K562 (cell line): Measurements from ENCODE around the gene MCL1. TPM values are rescaled to one million over a fixed set of nuclear protein-coding genes. Genes with fewer than 3 reads are reported as not detected.
A peak's percentile ranks its signal among the peaks of the same experiment; 100 is the strongest.

ENCODE experiments used
- DNMT1 ChIP-seq: fragments of 450-650 bp; IDR thresholded peaks from 2 replicates; pipeline ENCODE4 v1.6.1; 2016; ENCODE audit warnings: antibody characterized with exemption, mild to moderate bottlenecking
- FOS ChIP-seq: IDR thresholded peaks from 3 replicates; pipeline ENCODE4 v1.6.1; 2011; ENCODE audit not compliant: insufficient read length; ENCODE audit errors: extremely low read depth
- FOXA1 ChIP-seq: fragments of 450-650 bp; IDR thresholded peaks from 2 replicates; pipeline ENCODE4 v1.6.1; 2016; ENCODE audit warnings: mild to moderate bottlenecking, borderline replicate concordance
- NCOA6 ChIP-seq: fragments of 450-650 bp; IDR thresholded peaks from 2 replicates; pipeline ENCODE4 v1.6.1; 2017; ENCODE audit warnings: mild to moderate bottlenecking
- NONO ChIP-seq, 2 experiments: fragments of 200-400 bp in 1 of 2; fragments of 450-650 bp in 1 of 2; formaldehyde crosslinking in 1 of 2; IDR thresholded peaks; 2 replicates each; pipeline ENCODE4 v1.6.1; 2017; ENCODE audit warnings: low read depth in 2 of 2, mild to moderate bottlenecking in 2 of 2, moderate library complexity in 2 of 2, low read length in 1 of 2
- NR4A1 ChIP-seq, 2 experiments: fragments of 250-450 bp in 1 of 2; fragments of 450-650 bp in 1 of 2; sonication (Bioruptor Pico) in 1 of 2; IDR thresholded peaks; 2 replicates each; pipeline versions ENCODE4 v1.4.0 to v1.6.1; 2016 to 2020; ENCODE audit warnings: mild to moderate bottlenecking in 2 of 2, missing compliant biosample characterization in 1 of 2, missing genetic modification characterization in 1 of 2, moderate library complexity in 1 of 2
- NUFIP1 ChIP-seq: fragments of 450-650 bp; IDR thresholded peaks from 2 replicates; pipeline ENCODE4 v1.6.1; 2018; ENCODE audit not compliant: partially characterized antibody
- PKNOX1 ChIP-seq: fragments of 450-650 bp; IDR thresholded peaks from 2 replicates; pipeline ENCODE4 v1.6.1; 2016
- SAFB ChIP-seq: fragments of 200-400 bp; formaldehyde crosslinking; IDR thresholded peaks from 2 replicates; pipeline ENCODE4 v1.6.1; 2017; ENCODE audit warnings: low read depth, low read length, borderline replicate concordance
- SMARCA5 ChIP-seq: fragments of 450-650 bp; IDR thresholded peaks from 2 replicates; pipeline ENCODE4 v1.6.1; 2016
- SUPT5H ChIP-seq: fragments of 450-650 bp; IDR thresholded peaks from 2 replicates; pipeline ENCODE4 v1.6.1; 2016
- TCFL5 ChIP-seq: fragments of 250-450 bp; sonication (Bioruptor Pico); conservative IDR thresholded peaks from 2 replicates; pipeline ENCODE4 v1.6.1; 2021; ENCODE audit warnings: mild to moderate bottlenecking, moderate library complexity, matching md5 sums
- TEAD1 ChIP-seq, 2 experiments: fragments of 450-650 bp in 1 of 2; sonication (generic) in 1 of 2; formaldehyde crosslinking; IDR thresholded peaks; 2 replicates each; pipeline versions ENCODE4 v1.4.0 to v1.8.0; 2020 to 2022; ENCODE audit warnings: mild to moderate bottlenecking in 2 of 2, missing genetic modification reagents in 1 of 2
- TEAD2 ChIP-seq: fragments of 450-650 bp; IDR thresholded peaks from 2 replicates; pipeline ENCODE4 v1.6.1; 2016; ENCODE audit warnings: missing genetic modification characterization, control low read depth, missing compliant biosample characterization
- XRCC5 ChIP-seq: fragments of 200-400 bp; formaldehyde crosslinking; IDR thresholded peaks from 2 replicates; pipeline ENCODE4 v1.6.1; 2017; ENCODE audit warnings: low read depth, mild to moderate bottlenecking, low read length
- ZC3H11A ChIP-seq: IDR thresholded peaks from 2 replicates; pipeline ENCODE4 v1.6.1; 2012; ENCODE audit warnings: low read depth, low read length, improper control_type of control experiment
- ZFP36 ChIP-seq: fragments of 150-350 bp; IDR thresholded peaks from 2 replicates; pipeline ENCODE4 v1.6.1; 2018; ENCODE audit warnings: low read length, low read depth; ENCODE audit not compliant: partially characterized antibody
- ZKSCAN8 ChIP-seq: fragments of 200-800 bp; sonication (Bioruptor generic); IDR thresholded peaks from 2 replicates; pipeline ENCODE4 v1.6.1; 2016; ENCODE audit warnings: missing genetic modification characterization, missing compliant biosample characterization
- ZNF134 ChIP-seq: fragments of 250-450 bp; sonication (Bioruptor Pico); conservative IDR thresholded peaks from 2 replicates; pipeline ENCODE4 v1.4.0; 2020
- ZNF224 ChIP-seq: sonication (generic); formaldehyde crosslinking; IDR thresholded peaks from 2 replicates; pipeline ENCODE4 v1.8.0; 2022; ENCODE audit warnings: mild to moderate bottlenecking, missing genetic modification reagents
- ZNF316 ChIP-seq: fragments of 450-650 bp; IDR thresholded peaks from 2 replicates; pipeline ENCODE4 v1.6.1; 2016
- ZNF436 ChIP-seq: fragments of 250-450, 450-650 bp; sonication (Bioruptor Pico); formaldehyde crosslinking; IDR thresholded peaks from 2 replicates; pipeline ENCODE4 v1.7.0; 2020; ENCODE audit warnings: mild to moderate bottlenecking
- polyA plus RNA-seq, 8 experiments: library from polyadenylated mRNA; depleted of rRNA in 4 of 8; stranded (reverse) in 5 of 8; unstranded in 3 of 8; fragments of >200 nt; fragmentation: Nextera tagmentation in 2 of 8; fragmentation: Illumina TruSeq in 1 of 8; extraction: Ambion mirVana in 2 of 8; extraction: Trizol in 1 of 8; gene quantifications; 2 replicates each; pipeline versions ENCODE4 v1.2.1 to v1.2.3, GENCODE V29; 2011 to 2014; ENCODE audit warnings: inconsistent platforms in 1 of 8, missing spikeins in 1 of 8
- total RNA-seq, 7 experiments: library from RNA; depleted of rRNA in 6 of 7; stranded (reverse); fragments of >200 nt in 6 of 7; fragmentation: Illumina TruSeq in 2 of 7; extraction: Trizol in 2 of 7; gene quantifications; 2 replicates each; pipeline versions ENCODE4 v1.2.1 to v1.2.3, GENCODE V29; 2011 to 2021; ENCODE audit warnings: low replicate concordance in 1 of 7
- TF ChIP-seq, protein P1 (sequence below): sonication (generic); formaldehyde crosslinking; IDR thresholded peaks from 2 replicates; pipeline ENCODE4 v1.8.0; 2022; ENCODE audit warnings: mild to moderate bottlenecking, low read depth, missing genetic modification reagents
- TF ChIP-seq, protein P2 (sequence below): fragments of 450-650 bp; IDR thresholded peaks from 2 replicates; pipeline ENCODE4 v1.6.1; 2016; ENCODE audit warnings: mild to moderate bottlenecking
- TF ChIP-seq, protein P3 (sequence below): sonication (generic); formaldehyde crosslinking; IDR thresholded peaks from 2 replicates; pipeline ENCODE4 v1.8.1; 2023; ENCODE audit warnings: mild to moderate bottlenecking, missing genetic modification reagents

The MCL1 gene
- total and polyA plus RNA-seq, 9 of the 15 experiments (the other 6 are each of a cell fraction or from before 2014, with no cell fraction given), result 27.1 to 224 (median 138) TPM

GRCh38 chr1:150553392-150554085, 25.9 kb downstream of the MCL1 start (continued):
- TF ChIP-seq, protein P1, sequence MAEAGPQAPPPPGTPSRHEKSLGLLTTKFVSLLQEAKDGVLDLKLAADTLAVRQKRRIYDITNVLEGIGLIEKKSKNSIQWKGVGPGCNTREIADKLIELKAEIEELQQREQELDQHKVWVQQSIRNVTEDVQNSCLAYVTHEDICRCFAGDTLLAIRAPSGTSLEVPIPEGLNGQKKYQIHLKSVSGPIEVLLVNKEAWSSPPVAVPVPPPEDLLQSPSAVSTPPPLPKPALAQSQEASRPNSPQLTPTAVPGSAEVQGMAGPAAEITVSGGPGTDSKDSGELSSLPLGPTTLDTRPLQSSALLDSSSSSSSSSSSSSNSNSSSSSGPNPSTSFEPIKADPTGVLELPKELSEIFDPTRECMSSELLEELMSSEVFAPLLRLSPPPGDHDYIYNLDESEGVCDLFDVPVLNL (CRISPR knock-in tag), result no peak
- TF ChIP-seq SAFB (no peak), ZNF316 (no peak), ZNF436 (CRISPR knock-in tag) (no peak), SMARCA5 (no peak), NR4A1 (CRISPR knock-in tag; IDR thresholded peaks at IDR 0.05) (no peak), NR4A1 (tag; IDR thresholded peaks at IDR 0.05) (no peak), ZKSCAN8 (CRISPR knock-in tag) (no peak), ZNF134 (no peak), TEAD2 (no peak), TEAD1 (CRISPR knock-in tag; IDR thresholded peaks at IDR 0.05) (no peak), XRCC5 (no peak), NONO (IDR thresholded peaks at IDR 0.05; ENCODE audit: low read depth in 2 of 2, low read length in 1 of 2) (no peak), SUPT5H (peak; percentile 54; the same call in 1 of the 2 replicates), PKNOX1 (no peak), FOS (no peak), DNMT1 (no peak), ZC3H11A (no peak), TCFL5 (CRISPR knock-in tag) (no peak), NCOA6 (no peak), ZNF224 (CRISPR knock-in tag) (no peak), NUFIP1 (no peak), FOXA1 (no peak), ZFP36 (no peak)
- TF ChIP-seq, protein P2, sequence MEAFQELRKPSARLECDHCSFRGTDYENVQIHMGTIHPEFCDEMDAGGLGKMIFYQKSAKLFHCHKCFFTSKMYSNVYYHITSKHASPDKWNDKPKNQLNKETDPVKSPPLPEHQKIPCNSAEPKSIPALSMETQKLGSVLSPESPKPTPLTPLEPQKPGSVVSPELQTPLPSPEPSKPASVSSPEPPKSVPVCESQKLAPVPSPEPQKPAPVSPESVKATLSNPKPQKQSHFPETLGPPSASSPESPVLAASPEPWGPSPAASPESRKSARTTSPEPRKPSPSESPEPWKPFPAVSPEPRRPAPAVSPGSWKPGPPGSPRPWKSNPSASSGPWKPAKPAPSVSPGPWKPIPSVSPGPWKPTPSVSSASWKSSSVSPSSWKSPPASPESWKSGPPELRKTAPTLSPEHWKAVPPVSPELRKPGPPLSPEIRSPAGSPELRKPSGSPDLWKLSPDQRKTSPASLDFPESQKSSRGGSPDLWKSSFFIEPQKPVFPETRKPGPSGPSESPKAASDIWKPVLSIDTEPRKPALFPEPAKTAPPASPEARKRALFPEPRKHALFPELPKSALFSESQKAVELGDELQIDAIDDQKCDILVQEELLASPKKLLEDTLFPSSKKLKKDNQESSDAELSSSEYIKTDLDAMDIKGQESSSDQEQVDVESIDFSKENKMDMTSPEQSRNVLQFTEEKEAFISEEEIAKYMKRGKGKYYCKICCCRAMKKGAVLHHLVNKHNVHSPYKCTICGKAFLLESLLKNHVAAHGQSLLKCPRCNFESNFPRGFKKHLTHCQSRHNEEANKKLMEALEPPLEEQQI, result no peak
- TF ChIP-seq, protein P3, sequence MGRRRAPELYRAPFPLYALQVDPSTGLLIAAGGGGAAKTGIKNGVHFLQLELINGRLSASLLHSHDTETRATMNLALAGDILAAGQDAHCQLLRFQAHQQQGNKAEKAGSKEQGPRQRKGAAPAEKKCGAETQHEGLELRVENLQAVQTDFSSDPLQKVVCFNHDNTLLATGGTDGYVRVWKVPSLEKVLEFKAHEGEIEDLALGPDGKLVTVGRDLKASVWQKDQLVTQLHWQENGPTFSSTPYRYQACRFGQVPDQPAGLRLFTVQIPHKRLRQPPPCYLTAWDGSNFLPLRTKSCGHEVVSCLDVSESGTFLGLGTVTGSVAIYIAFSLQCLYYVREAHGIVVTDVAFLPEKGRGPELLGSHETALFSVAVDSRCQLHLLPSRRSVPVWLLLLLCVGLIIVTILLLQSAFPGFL (CRISPR knock-in tag), result no peak
